Mammary epithelial cell (primary cell): ENCODE results near the gene MERTK.
"Not testable (repeated sequence)": the region's sequence is repeated elsewhere in the genome, so short reads cannot be mapped to it uniquely, and the experiment has no call there.

Experiments used
- CTCF ChIP-seq, 2 donors: IDR thresholded peaks in 1 of 2; conservative IDR thresholded peaks in 1 of 2; 2 replicates each; pipeline ENCODE4 v1.5.1; 2011 to 2012; ENCODE audit warnings: inconsistent platforms in 2 of 2, low read length in 2 of 2, mild to moderate bottlenecking in 2 of 2, control low read depth in 1 of 2, low read depth in 1 of 2; ENCODE audit not compliant: insufficient read depth in 1 of 2; ENCODE audit errors: extremely low read depth in 1 of 2
- EZH2 ChIP-seq: IDR thresholded peaks from 2 replicates; pipeline ENCODE4 v1.6.1; 2012; ENCODE audit warnings: low read length, inconsistent platforms, borderline replicate concordance

GRCh38 chr2:112069794-112070193 lies 171.4 kb downstream of the MERTK start:
- TF ChIP-seq CTCF (conservative IDR thresholded peaks at IDR 0.05 in 1 of 2, IDR thresholded peaks at IDR 0.05 in 1 of 2; ENCODE audit: extremely low read depth in 1 of 2, insufficient read depth in 1 of 2, low read depth in 1 of 2, low read length in 2 of 2); EZH2: not testable (repeated sequence)
